CD14-positive monocyte (primary cell): Measurements from ENCODE around the gene PSMG3. TPM values are rescaled to one million over a fixed set of nuclear protein-coding genes. Genes with fewer than 3 reads are reported as not detected.

Source experiments
- DNase-seq, 3 donors: peaks; one replicate each; pipeline ENCODE4 v3.0.0-alpha.2; 2011 to 2022
- H2AFZ ChIP-seq: 2 replicates; pipeline ENCODE4 v1.6.0; 2012; ENCODE audit warnings: mild to moderate bottlenecking, low read depth, low read length, inconsistent platforms; ENCODE audit not compliant: insufficient read depth, poor library complexity, severe bottlenecking
- H3K27ac ChIP-seq, 2 donors: 1 replicate in 1 of 2; 2 replicates in 1 of 2; pipeline ENCODE4 v1.5.1; 2012 to 2013; ENCODE audit warnings: low read length in 2 of 2, control low read depth in 1 of 2, inconsistent platforms in 1 of 2, low read depth in 1 of 2, mild to moderate bottlenecking in 1 of 2
- H3K27me3 ChIP-seq, 2 donors: one replicate each; pipeline versions ENCODE4 v1.6.0 to v1.6.1; 2011 to 2013; ENCODE audit warnings: low read length in 2 of 2; ENCODE audit not compliant: control insufficient read depth in 2 of 2, insufficient read depth in 2 of 2
- H3K36me3 ChIP-seq, 2 donors: replicated peaks in 1 of 2; 1 replicate in 1 of 2; 2 replicates in 1 of 2; pipeline versions ENCODE4 v1.5.1 to v1.6.1; 2012 to 2013; ENCODE audit warnings: low read length in 2 of 2, control low read depth in 1 of 2, inconsistent platforms in 1 of 2, mild to moderate bottlenecking in 1 of 2; ENCODE audit not compliant: insufficient read depth in 2 of 2, control insufficient read depth in 1 of 2
- H3K4me1 ChIP-seq, 2 donors: 1 replicate in 1 of 2; 2 replicates in 1 of 2; pipeline versions ENCODE4 v1.5.1 to v1.6.1; 2012 to 2013; ENCODE audit warnings: low read length in 2 of 2, control low read depth in 1 of 2, inconsistent platforms in 1 of 2, mild to moderate bottlenecking in 1 of 2, moderate library complexity in 1 of 2; ENCODE audit not compliant: insufficient read depth in 2 of 2, control insufficient read depth in 1 of 2
- H3K4me2 ChIP-seq: replicated peaks from 2 replicates; pipeline ENCODE3; 2012; ENCODE audit warnings: low read length, moderate library complexity, mild to moderate bottlenecking; ENCODE audit not compliant: poor library complexity, severe bottlenecking; ENCODE audit errors: extremely low read depth
- H3K4me3 ChIP-seq, 3 experiments: fragments of 200-600 bp in 1 of 3; sonication (generic) in 1 of 3; replicated peaks in 1 of 3; 1 replicate in 2 of 3; 2 replicates in 1 of 3; pipeline ENCODE4 v1.5.1; 2011 to 2013; ENCODE audit warnings: low read length in 3 of 3, mild to moderate bottlenecking in 3 of 3, control low read depth in 2 of 3, low read depth in 2 of 3, inconsistent platforms in 1 of 3, moderate library complexity in 1 of 3
- H3K79me2 ChIP-seq: 2 replicates; pipeline ENCODE4 v1.6.0; 2012; ENCODE audit warnings: mild to moderate bottlenecking, control low read depth, inconsistent platforms, low read length, moderate library complexity; ENCODE audit not compliant: insufficient read depth
- H3K9ac ChIP-seq: 2 replicates; pipeline ENCODE4 v1.6.0; 2017; ENCODE audit warnings: low read length, mild to moderate bottlenecking; ENCODE audit not compliant: insufficient read depth, poor library complexity, severe bottlenecking
- H3K9me3 ChIP-seq, 2 donors: replicated peaks in 1 of 2; 1 replicate in 1 of 2; 2 replicates in 1 of 2; pipeline versions ENCODE4 v1.5.1 to v1.6.1; 2012 to 2013; ENCODE audit warnings: low read length in 2 of 2, control low read depth in 1 of 2; ENCODE audit not compliant: control insufficient read depth in 1 of 2, insufficient read depth in 1 of 2
- H4K20me1 ChIP-seq: 2 replicates; pipeline ENCODE4 v1.6.0; 2012; ENCODE audit warnings: mild to moderate bottlenecking, low read length, control low read depth, moderate library complexity; ENCODE audit not compliant: insufficient read depth
- H3K27ac Mint-ChIP-seq, 7 donors: one replicate each; pipeline ENCODE4 v1.8.0; 2020; ENCODE audit warnings: mild to moderate bottlenecking in 7 of 7, mixed read lengths in 7 of 7, moderate library complexity in 6 of 7, inconsistent platforms in 2 of 7
- H3K27me3 Mint-ChIP-seq, 3 donors: one replicate each; pipeline ENCODE4 v1.8.0; 2021 to 2022; ENCODE audit warnings: low read depth in 3 of 3, mild to moderate bottlenecking in 3 of 3, mixed read lengths in 3 of 3, moderate library complexity in 3 of 3, inconsistent platforms in 1 of 3
- H3K36me3 Mint-ChIP-seq, 2 donors: one replicate each; pipeline ENCODE4 v1.8.0; 2020; ENCODE audit warnings: mixed read lengths in 2 of 2, inconsistent platforms in 1 of 2, mild to moderate bottlenecking in 1 of 2
- H3K4me1 Mint-ChIP-seq: one replicate; pipeline ENCODE4 v1.8.0; 2020; ENCODE audit warnings: mild to moderate bottlenecking, mixed read lengths
- H3K4me3 Mint-ChIP-seq, 2 donors: one replicate each; pipeline ENCODE4 v1.8.0; 2020; ENCODE audit warnings: mild to moderate bottlenecking in 2 of 2, mixed read lengths in 2 of 2, moderate library complexity in 1 of 2
- H3K9me3 Mint-ChIP-seq, 7 donors: one replicate each; pipeline ENCODE4 v1.8.0; 2020 to 2022; ENCODE audit warnings: mixed read lengths in 7 of 7, mild to moderate bottlenecking in 6 of 7, moderate library complexity in 6 of 7, inconsistent platforms in 2 of 7
- CTCF ChIP-seq: fragments of 200-600 bp; IDR thresholded peaks from one replicate; pipeline ENCODE4 v1.8.0; 2022; ENCODE audit warnings: antibody characterized with exemption, mild to moderate bottlenecking
- WGBS: methylation state at CpG from one replicate; pipeline ENCODE4 v1.1.5; 2013; ENCODE audit warnings: missing lambda C conversion rate; ENCODE audit not compliant: insufficient coverage; 5-methylcytosine and 5-hydroxymethylcytosine counted together
- intact Hi-C, 2 donors: fragments of 100-400 bp; cut with micrococcal nuclease; formaldehyde crosslinking; loops; one replicate each; pipeline versions ENCODE4 v1.15.0 to v1.15.1; 2023
- polyA plus RNA-seq, 3 donors: library from polyadenylated mRNA; depleted of rRNA in 1 of 3; unstranded in 2 of 3; stranded (reverse) in 1 of 3; fragments of 300-500 nt in 2 of 3; fragments of >200 nt in 1 of 3; fragmentation: Illumina TruSeq in 2 of 3; gene quantifications; 1 replicate in 2 of 3; 2 replicates in 1 of 3; pipeline ENCODE4 v1.2.3, GENCODE V29; 2012 to 2021

The PSMG3 gene
- polyA plus RNA-seq, 3 donors: 32.6 to 38.8 (median 34.5) TPM

GRCh38 chr7:1548438-1548831 lies 21.4 kb downstream of the PSMG3 start:
- no peaks in the 10 kb centered on the region for H3K27me3 ChIP-seq
- TF ChIP-seq CTCF: peak; percentile 38
- DNase-seq: peak in 1 of 3 donors; percentile 46
- Mint-ChIP-seq H3K27ac (peak overlapping the region in 1 of 7 donors; percentile 69), H3K9me3 (peaks cover 0 to 2% (median 0%) of the 10 kb centered on the region in 7 donors), H3K27me3 (peaks cover 0 to 2% (median 0%) of the 10 kb centered on the region in 3 donors), H3K36me3 (peaks cover 0 to 6% of the 10 kb centered on the region in 2 donors), H3K4me1 (peaks cover 4% of the 10 kb centered on the region), H3K4me3 (peak overlapping the region in 1 of 2 donors; percentile 21)
- WGBS: 64% methylated on average over 7 of the region's 17 CpGs
- peaks cover 4 to 10% of the 10 kb centered on the region in 2 donors for H3K36me3 ChIP-seq
- H3K4me1 ChIP-seq: no peaks in the 10 kb centered on the region
- H3K27ac ChIP-seq: no peak overlapping the region
- H3K4me3 ChIP-seq: no peak overlapping the region
- intact Hi-C loops: no loop called here
- no peak overlapping the region for H3K9ac ChIP-seq
- no peaks in the 10 kb centered on the region for H3K9me3 ChIP-seq
- no peak overlapping the region for H2AFZ ChIP-seq
- H3K79me2 ChIP-seq: no peaks in the 10 kb centered on the region
- H4K20me1 ChIP-seq: peaks cover 13% of the 10 kb centered on the region
- H3K4me2 ChIP-seq: no peak overlapping the region

GRCh38 chr7:1547777-1548437 lies 21.9 kb downstream of the PSMG3 start:
- no peak overlapping the region for H2AFZ ChIP-seq
- H3K27ac ChIP-seq: no peak overlapping the region
- DNase-seq: no peak
- H3K27me3 Mint-ChIP-seq: peaks cover 0 to 2% (median 0%) of the 10 kb centered on the region in 3 donors
- WGBS: 86% methylated on average over 30 of the region's 35 CpGs
- peaks cover 9 to 10% of the 10 kb centered on the region in 2 donors for H3K36me3 ChIP-seq
- H3K79me2 ChIP-seq: no peaks in the 10 kb centered on the region
- peak overlapping the region in 2 of 7 donors; percentile 25 to 69 for H3K27ac Mint-ChIP-seq
- TF ChIP-seq CTCF: no peak
- peak overlapping the region in 1 of 2 donors; percentile 21 for H3K4me3 Mint-ChIP-seq
- no peaks in the 10 kb centered on the region for H3K4me1 ChIP-seq
- no peak overlapping the region for H3K4me3 ChIP-seq
- peaks cover 0 to 9% of the 10 kb centered on the region in 2 donors for H3K36me3 Mint-ChIP-seq
- peaks cover 0 to 2% (median 0%) of the 10 kb centered on the region in 7 donors for H3K9me3 Mint-ChIP-seq
- peaks cover 19% of the 10 kb centered on the region for H4K20me1 ChIP-seq
- no peaks in the 10 kb centered on the region for H3K27me3 ChIP-seq
- peaks cover 4% of the 10 kb centered on the region for H3K4me1 Mint-ChIP-seq
- H3K9ac ChIP-seq: no peak overlapping the region
- H3K4me2 ChIP-seq: no peak overlapping the region
- intact Hi-C loops: no loop called here
- H3K9me3 ChIP-seq: no peaks in the 10 kb centered on the region
